Spleen (tissue), 11 donors: ENCODE results near the gene CACNA2D1. TPM values are rescaled to one million over a fixed set of nuclear protein-coding genes. Genes with fewer than 3 reads are reported as not detected.

Experiments
- DNase-seq: peaks from one replicate; pipeline ENCODE4 v3.0.0-alpha.2; 2020
- H3K27ac ChIP-seq, 8 donors: fragments of 200-600 bp; sonication (generic) in 7 of 8; 1 replicate in 4 of 8; 2 replicates in 4 of 8; pipeline versions ENCODE4 v1.5.0 to v1.8.0; 2016 to 2021; ENCODE audit warnings: inconsistent platforms in 4 of 8, mild to moderate bottlenecking in 4 of 8, moderate library complexity in 1 of 8
- H3K27me3 ChIP-seq, 7 donors: fragments of 200-600 bp; sonication (generic) in 6 of 7; replicated peaks in 1 of 7; 1 replicate in 4 of 7; 2 replicates in 3 of 7; pipeline versions ENCODE4 v1.5.0 to v1.8.0; 2016 to 2021; ENCODE audit warnings: inconsistent platforms in 3 of 7, mild to moderate bottlenecking in 1 of 7
- H3K36me3 ChIP-seq, 6 donors: fragments of 200-600 bp; sonication (generic) in 5 of 6; 1 replicate in 4 of 6; 2 replicates in 2 of 6; pipeline versions ENCODE4 v1.5.0 to v1.8.0; 2016 to 2021; ENCODE audit warnings: inconsistent platforms in 2 of 6
- H3K4me1 ChIP-seq, 6 donors: fragments of 200-600 bp; sonication (generic) in 5 of 6; 1 replicate in 3 of 6; 2 replicates in 3 of 6; pipeline versions ENCODE4 v1.5.0 to v1.8.0; 2016 to 2021; ENCODE audit warnings: inconsistent platforms in 3 of 6
- H3K4me3 ChIP-seq, 8 donors: fragments of 200-600 bp; sonication (generic) in 7 of 8; 1 replicate in 4 of 8; 2 replicates in 4 of 8; pipeline versions ENCODE4 v1.5.0 to v1.8.0; 2016 to 2021; ENCODE audit warnings: inconsistent platforms in 4 of 8, mild to moderate bottlenecking in 4 of 8, moderate library complexity in 2 of 8
- H3K9me3 ChIP-seq, 8 donors: fragments of 200-600 bp; sonication (generic) in 7 of 8; 1 replicate in 4 of 8; 2 replicates in 4 of 8; pipeline versions ENCODE4 v1.5.0 to v1.8.0; 2016 to 2021; ENCODE audit warnings: inconsistent platforms in 4 of 8
- POLR2A ChIP-seq, 3 donors: fragments of 450-650 bp; IDR thresholded peaks; one replicate each; pipeline ENCODE4 v1.5.1; 2017; ENCODE audit warnings: antibody characterized with exemption in 3 of 3, mild to moderate bottlenecking in 1 of 3
- POLR2AphosphoS5 ChIP-seq, 3 donors: sonication (generic); formaldehyde crosslinking; IDR thresholded peaks; one replicate each; pipeline ENCODE4 v1.5.1; 2017; ENCODE audit warnings: antibody characterized with exemption in 3 of 3
- WGBS, 5 donors: extraction: QIAGEN DNeasy Blood & Tissue Kit in 3 of 5; methylation state at CpG; one replicate each; pipeline versions ENCODE4 v1.1.5 to v1.1.7; 2013 to 2018; 5-methylcytosine and 5-hydroxymethylcytosine counted together
- intact Hi-C: fragments of 100-400 bp; cut with DNase I; formaldehyde crosslinking; loops from one replicate; pipeline ENCODE4 v1.15.0; 2023; ENCODE audit warnings: low total_unique reads
- polyA plus RNA-seq, 3 donors: library from polyadenylated mRNA; stranded (reverse); fragments of 200-250 nt; gene quantifications; one replicate each; pipeline ENCODE4 v1.2.1, GENCODE V29; 2013
- total RNA-seq, 7 donors: library from RNA; depleted of rRNA in 3 of 7; stranded (reverse); fragments of >200 nt in 3 of 7; fragmentation: NEBNext Ultra II Directional in 4 of 7; extraction: Animal tissue kit (Norgen Biotek cat#: 25700) in 4 of 7; gene quantifications; one replicate each; pipeline versions ENCODE4 v1.1.0 to v1.2.1, GENCODE V29; 2016 to 2021
- TF ChIP-seq, protein P1 (sequence below), 11 experiments: fragments of 200-600 bp in 7 of 11; fragments of 450-650 bp in 4 of 11; sonication (generic) in 4 of 11; IDR thresholded peaks in 8 of 11; conservative IDR thresholded peaks in 3 of 11; 1 replicate in 7 of 11; 2 replicates in 4 of 11; pipeline versions ENCODE4 v1.4.0 to v1.8.0; 2016 to 2021; ENCODE audit warnings: antibody characterized with exemption in 11 of 11, inconsistent platforms in 4 of 11, mild to moderate bottlenecking in 1 of 11
- donor health status: healthy with polysubstance abuse.
- donor health status: DM: no; HTN: no; CAD: no; lungs with moderate emphysema.
- donor health status: DM: no; HTN: no; CAD: no.
- donor health status: Bipolar disorder and iron deficiency.
- donor health status: healthy.
- donor health status: DM: no; HTN: no; CAD: no.
- donor health status: DM: yes; HTN: yes; CAD: no.

CACNA2D1 gene
- total and polyA plus RNA-seq, 10 donors, result 1.7 to 24.0 (median 15.2) TPM

DNA sequence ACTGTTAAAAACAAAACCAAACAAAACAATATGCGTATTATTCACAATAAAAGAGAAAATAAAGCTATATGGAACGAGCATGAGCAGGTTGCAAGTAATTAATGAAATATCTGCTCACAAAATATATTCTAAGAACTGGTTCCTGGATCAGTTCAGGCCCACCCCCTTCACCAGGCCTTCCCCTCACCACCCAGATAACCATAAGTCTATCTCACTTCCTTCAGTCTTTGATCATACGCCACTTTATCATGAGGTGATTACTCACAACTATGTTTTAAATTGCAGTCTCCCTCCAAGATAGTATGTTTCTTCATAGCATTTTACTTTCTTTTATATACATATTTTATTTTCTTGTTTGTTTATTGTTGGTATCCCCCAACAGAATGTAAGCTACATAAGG, 410.7 kb downstream of the CACNA2D1 start:
- Histone ChIP-seq H3K27ac (no peak overlapping the region), H3K27me3 (no peaks in the 10 kb centered on the region), H3K4me1 (no peaks in the 10 kb centered on the region), H3K4me3 (no peak overlapping the region), H3K9me3 (no peaks in the 10 kb centered on the region), H3K36me3 (no peaks in the 10 kb centered on the region)
- intact Hi-C loops, result no loop called here
- 79 to 92% (median 84%) methylated on average over 3 of the region's 3 CpGs for WGBS, 5 donors
- DNase-seq, result no peak
- no peak for TF ChIP-seq POLR2AphosphoS5 (IDR thresholded peaks at IDR 0.05)
- TF ChIP-seq, protein P1, sequence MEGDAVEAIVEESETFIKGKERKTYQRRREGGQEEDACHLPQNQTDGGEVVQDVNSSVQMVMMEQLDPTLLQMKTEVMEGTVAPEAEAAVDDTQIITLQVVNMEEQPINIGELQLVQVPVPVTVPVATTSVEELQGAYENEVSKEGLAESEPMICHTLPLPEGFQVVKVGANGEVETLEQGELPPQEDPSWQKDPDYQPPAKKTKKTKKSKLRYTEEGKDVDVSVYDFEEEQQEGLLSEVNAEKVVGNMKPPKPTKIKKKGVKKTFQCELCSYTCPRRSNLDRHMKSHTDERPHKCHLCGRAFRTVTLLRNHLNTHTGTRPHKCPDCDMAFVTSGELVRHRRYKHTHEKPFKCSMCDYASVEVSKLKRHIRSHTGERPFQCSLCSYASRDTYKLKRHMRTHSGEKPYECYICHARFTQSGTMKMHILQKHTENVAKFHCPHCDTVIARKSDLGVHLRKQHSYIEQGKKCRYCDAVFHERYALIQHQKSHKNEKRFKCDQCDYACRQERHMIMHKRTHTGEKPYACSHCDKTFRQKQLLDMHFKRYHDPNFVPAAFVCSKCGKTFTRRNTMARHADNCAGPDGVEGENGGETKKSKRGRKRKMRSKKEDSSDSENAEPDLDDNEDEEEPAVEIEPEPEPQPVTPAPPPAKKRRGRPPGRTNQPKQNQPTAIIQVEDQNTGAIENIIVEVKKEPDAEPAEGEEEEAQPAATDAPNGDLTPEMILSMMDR (IDR thresholded peaks at IDR 0.05 in 8 of 11, conservative IDR thresholded peaks at IDR 0.05 in 3 of 11), result no peak
- TF ChIP-seq POLR2A (IDR thresholded peaks at IDR 0.05), result no peak

DNA sequence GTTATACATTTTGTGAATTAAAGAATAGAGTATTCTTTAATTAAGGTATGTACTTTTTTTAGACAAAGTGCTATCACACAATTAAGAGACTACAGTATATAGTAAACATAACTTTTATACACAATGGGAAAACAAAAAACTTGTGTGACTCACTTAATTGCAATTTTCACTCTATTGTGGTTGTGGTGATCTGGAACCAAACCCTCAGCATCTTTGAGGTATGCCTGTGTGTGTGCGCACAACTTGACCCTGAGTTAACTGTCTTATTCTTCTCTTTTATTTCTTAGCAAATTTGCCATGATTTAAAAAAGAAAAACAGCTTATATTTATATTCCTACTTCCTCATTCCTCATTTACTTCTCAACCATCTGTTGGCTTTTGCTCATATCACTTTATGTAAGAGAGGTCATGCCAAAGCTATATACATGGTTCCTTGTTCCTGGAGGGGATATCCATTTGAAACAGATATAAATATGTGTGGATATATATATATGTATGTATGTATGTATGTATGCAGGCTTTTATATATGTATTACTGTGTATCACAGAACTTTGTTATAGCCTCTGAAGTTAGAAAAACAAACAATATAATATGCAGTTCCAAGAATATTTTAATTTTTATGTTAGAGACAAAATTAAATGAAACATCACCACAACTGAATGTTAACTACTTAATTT, 414.2 kb downstream of the CACNA2D1 start:
- H3K36me3 ChIP-seq, result no peaks in the 10 kb centered on the region
- H3K27ac ChIP-seq, result no peak overlapping the region
- no peaks in the 10 kb centered on the region for H3K4me1 ChIP-seq
- TF ChIP-seq POLR2AphosphoS5 (IDR thresholded peaks at IDR 0.05) (no peak), POLR2A (IDR thresholded peaks at IDR 0.05) (no peak)
- TF ChIP-seq, protein P1 (IDR thresholded peaks at IDR 0.05 in 8 of 11, conservative IDR thresholded peaks at IDR 0.05 in 3 of 11), result no peak
- no peak overlapping the region for H3K4me3 ChIP-seq
- 83 to 100% (median 92%) methylated on average over 1 of the region's 1 CpG for WGBS, 5 donors
- no peaks in the 10 kb centered on the region for H3K9me3 ChIP-seq
- DNase-seq, result no peak
- intact Hi-C loops, result no loop called here
- H3K27me3 ChIP-seq, result no peaks in the 10 kb centered on the region

DNA sequence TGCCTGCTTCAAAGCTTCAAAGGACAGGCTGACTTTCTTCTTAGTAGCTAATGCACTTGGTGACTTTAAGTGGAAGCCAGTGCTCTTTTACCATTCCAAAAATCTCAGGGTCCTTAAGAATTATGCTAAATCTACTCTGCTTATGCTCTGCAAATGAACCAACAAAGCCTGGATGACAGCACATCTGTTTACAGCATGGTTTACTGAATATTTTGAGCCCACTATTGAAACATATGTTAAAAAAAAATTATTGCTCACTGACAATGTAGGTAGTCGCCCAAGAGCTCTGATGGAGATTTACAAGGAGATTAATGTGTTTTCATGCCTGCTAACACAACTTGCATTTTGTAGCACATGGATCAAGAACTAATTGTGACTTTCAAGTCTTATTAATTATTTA, 415.5 kb downstream of the CACNA2D1 start:
- 77 to 88% (median 86%) methylated on average over 1 of the region's 1 CpG for WGBS, 5 donors
- TF ChIP-seq POLR2AphosphoS5 (IDR thresholded peaks at IDR 0.05) (no peak), POLR2A (IDR thresholded peaks at IDR 0.05) (no peak)
- TF ChIP-seq, protein P1 (IDR thresholded peaks at IDR 0.05 in 8 of 11, conservative IDR thresholded peaks at IDR 0.05 in 3 of 11), result no peak
- Histone ChIP-seq H3K27me3 (no peaks in the 10 kb centered on the region), H3K4me1 (no peaks in the 10 kb centered on the region), H3K9me3 (no peaks in the 10 kb centered on the region), H3K4me3 (no peak overlapping the region), H3K36me3 (no peaks in the 10 kb centered on the region), H3K27ac (no peak overlapping the region)
- DNase-seq, result no peak
- intact Hi-C loops, result no loop called here

DNA sequence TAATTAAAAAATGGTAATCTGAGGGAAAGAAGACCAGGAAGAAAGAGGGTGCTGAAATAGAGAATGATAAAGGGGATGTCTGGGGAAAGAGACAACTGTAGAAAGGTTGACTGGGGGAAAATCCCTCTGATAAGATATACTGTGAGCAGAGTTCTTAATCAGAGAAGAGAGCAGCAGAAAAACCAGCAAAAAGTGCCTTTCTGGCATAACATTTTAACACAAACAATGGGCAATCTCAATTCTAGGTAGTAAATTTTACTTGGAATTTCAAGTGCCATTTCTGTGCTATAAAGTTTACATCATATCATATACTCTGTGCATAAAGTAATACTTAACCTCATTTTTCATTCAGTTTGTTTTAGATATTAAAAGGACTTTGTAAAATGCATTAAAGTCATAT, 421.9 kb downstream of the CACNA2D1 start:
- Histone ChIP-seq H3K4me1 (no peaks in the 10 kb centered on the region), H3K36me3 (no peaks in the 10 kb centered on the region), H3K27me3 (no peaks in the 10 kb centered on the region), H3K27ac (no peak overlapping the region), H3K4me3 (no peak overlapping the region), H3K9me3 (no peaks in the 10 kb centered on the region)
- TF ChIP-seq, protein P1 (IDR thresholded peaks at IDR 0.05 in 8 of 11, conservative IDR thresholded peaks at IDR 0.05 in 3 of 11), result no peak
- TF ChIP-seq POLR2A (IDR thresholded peaks at IDR 0.05) (no peak), POLR2AphosphoS5 (IDR thresholded peaks at IDR 0.05) (no peak)
- intact Hi-C loops, result no loop called here
- no peak for DNase-seq
